HepG2 (cell line): ENCODE data around the gene RHBDF2.

Experiments used
- EZH2 ChIP-seq: conservative IDR thresholded peaks from 2 replicates; pipeline ENCODE4 v1.6.1; 2012; ENCODE audit warnings: mild to moderate bottlenecking, low read depth, low read length, moderate library complexity
- RAD51 ChIP-seq: fragments of 450-650 bp; IDR thresholded peaks from 2 replicates; pipeline ENCODE4 v1.6.1; 2016; ENCODE audit warnings: borderline replicate concordance

GRCh38 chr17:76484228-76484725, 16.9 kb downstream of the RHBDF2 start:
- no peak for TF ChIP-seq EZH2
- TF ChIP-seq RAD51: no peak
